Body of pancreas (tissue), 4 donors: ENCODE measurements around the gene EPOP.

Experiments used
- CTCF ChIP-seq, 7 experiments: fragments of 450-650 bp in 4 of 7; fragments of 200-600 bp in 3 of 7; sonication (generic) in 3 of 7; IDR thresholded peaks; one replicate each; pipeline ENCODE4 v1.5.1; 2016 to 2019; ENCODE audit warnings: antibody characterized with exemption in 7 of 7
- POLR2A ChIP-seq, 3 donors: fragments of 450-650 bp; IDR thresholded peaks; one replicate each; pipeline ENCODE4 v1.6.1; 2016; ENCODE audit warnings: antibody characterized with exemption in 3 of 3, mild to moderate bottlenecking in 2 of 3

- TF ChIP-seq CTCF (IDR thresholded peaks at IDR 0.05) (no peak), POLR2A (IDR thresholded peaks at IDR 0.05) (no peak)
These were observed 35.8 kb upstream of the EPOP start for GRCh38 chr17:38710604-38710962.
